ENCODE results near the gene ZNF839. TPM values are rescaled to one million over a fixed set of nuclear protein-coding genes. Genes with fewer than 3 reads are reported as not detected.

The ZNF839 gene
- total RNA-seq, 5 donors from 2014 or later (not counting 1 experiment from before 2014, with no cell fraction given), result 17.9 to 24.6 (median 19.9) TPM

- H3K27me3 ChIP-seq (replicated peaks in 1 of 2; ENCODE audit: control insufficient read depth in 2 of 2, extremely low read depth in 1 of 2, insufficient read depth in 2 of 2, low read length in 1 of 2), result peaks cover 0 to 3% of the 10 kb centered on the region in 2 experiments
- ChIA-PET CTCF (interaction anchor here (0.6 to 3.6 kb wide), 8 partner anchors 9 to 1328 kb away, joined by 3 to 28 read pairs (median 4); partner anchors contain the start of genes MARK3 (in 1 of the 2) and ZNF839 (in 1 of the 2)), POLR2A (interaction anchor here (0.6 to 1.2 kb wide), 6 partner anchors 12 to 496 kb away, joined by 3 to 7 read pairs (median 4); partner anchors contain the start of gene ZNF839 (in 1 of the 2))
- Mint-ChIP-seq H3K4me1 (peaks cover 6 to 11% (median 7%) of the 10 kb centered on the region in 3 donors), H3K27ac (peak within 1 kb of the TSS; percentile 92 to 96), H3K9me3 (no peaks in the 10 kb centered on the region), H3K4me3 (peak within 1 kb of the TSS; percentile 84 to 94 (median 94)), H3K27me3 (peaks cover 0 to 2% of the 10 kb centered on the region in 2 donors), H3K36me3 (no peaks in the 10 kb centered on the region)
- WGBS (ENCODE audit: insufficient coverage), result under 1% methylated on average over 48 of the region's 53 CpGs
- DNase-seq (peak; percentile 84 to 99 (median 94)), ATAC-seq (replicated peaks in 1 of 4) (peak; percentile 92 to 94 (median 93))
- H3K4me1 ChIP-seq (ENCODE audit: control insufficient read depth in 1 of 2, extremely low read depth in 1 of 2, insufficient read depth in 2 of 2, low read length in 2 of 2), result peaks cover 2 to 12% of the 10 kb centered on the region in 2 experiments
- H3K36me3 ChIP-seq (ENCODE audit: control insufficient read depth in 2 of 2, extremely low read depth in 1 of 2, insufficient read depth in 1 of 2, low read length in 1 of 2), result no peaks in the 10 kb centered on the region
- H3K27ac ChIP-seq (ENCODE audit: low read length), result peak within 1 kb of the TSS; percentile 67
- H3K4me3 ChIP-seq (ENCODE audit: control insufficient read depth in 1 of 2, extremely low read depth in 1 of 2, low read length in 1 of 2), result peak within 1 kb of the TSS; percentile 61 to 74
- no peaks in the 10 kb centered on the region for H3K9me3 ChIP-seq
Observed at GRCh38 chr14:102304611-102305506, 14.7 kb upstream of the ZNF839 start, which contains the start of gene MOK. Gene MOK, minus strand, starts transcription at chr14:102305164. Its CDS starts 196 bp downstream, at chr14:102304968.

GRCh38 chr14:102314242-102315011, 5.1 kb upstream of the ZNF839 start:
- WGBS (ENCODE audit: insufficient coverage), result 2% methylated on average over 49 of the region's 52 CpGs
- peaks cover 0 to 2% of the 10 kb centered on the region in 2 experiments for H3K27me3 ChIP-seq (replicated peaks in 1 of 2; ENCODE audit: control insufficient read depth in 2 of 2, extremely low read depth in 1 of 2, insufficient read depth in 2 of 2, low read length in 1 of 2)
- Mint-ChIP-seq H3K4me1 (peaks cover 41 to 50% (median 48%) of the 10 kb centered on the region in 3 donors), H3K4me3 (peak overlapping the region; percentile 87 to 95 (median 87)), H3K27me3 (peaks cover 0 to 2% of the 10 kb centered on the region in 2 donors), H3K36me3 (no peaks in the 10 kb centered on the region), H3K9me3 (no peaks in the 10 kb centered on the region), H3K27ac (peak overlapping the region; percentile 70 to 90)
- ChIA-PET POLR2A (interaction anchor here in 1 of 2 donors (0.5 kb wide), 1 partner anchor 329 kb away, joined by 3 read pairs; no protein-coding TSS in a partner anchor), CTCF (interaction anchor here (0.6 to 2.5 kb wide), 10 partner anchors 9 to 264 kb away, joined by 3 to 28 read pairs (median 3); partner anchors contain the start of gene MOK (in 1 of the 2))
- DNase-seq (peak; percentile 52 to 89 (median 69)), ATAC-seq (replicated peaks in 1 of 4) (peak; percentile 69 to 82 (median 78))
- H3K36me3 ChIP-seq (ENCODE audit: control insufficient read depth in 2 of 2, extremely low read depth in 1 of 2, insufficient read depth in 1 of 2, low read length in 1 of 2), result no peaks in the 10 kb centered on the region
- peaks cover 19 to 46% of the 10 kb centered on the region in 2 experiments for H3K4me1 ChIP-seq (ENCODE audit: control insufficient read depth in 1 of 2, extremely low read depth in 1 of 2, insufficient read depth in 2 of 2, low read length in 2 of 2)
- no peaks in the 10 kb centered on the region for H3K9me3 ChIP-seq
- peak overlapping the region; percentile 51 to 71 for H3K4me3 ChIP-seq (ENCODE audit: control insufficient read depth in 1 of 2, extremely low read depth in 1 of 2, low read length in 1 of 2)
- H3K27ac ChIP-seq (ENCODE audit: low read length), result no peak overlapping the region

GRCh38 chr14:102315121-102315520, 4.4 kb upstream of the ZNF839 start:
- Mint-ChIP-seq H3K27me3 (peaks cover 0 to 2% of the 10 kb centered on the region in 2 donors), H3K27ac (no peak overlapping the region), H3K4me1 (peaks cover 43 to 51% (median 49%) of the 10 kb centered on the region in 3 donors), H3K36me3 (no peaks in the 10 kb centered on the region), H3K4me3 (peak overlapping the region; percentile 87 to 95 (median 87)), H3K9me3 (no peaks in the 10 kb centered on the region)
- ChIA-PET POLR2A (no interaction called here), CTCF (interaction anchor here in 1 of 2 donors (0.6 to 2.5 kb wide), 3 partner anchors 10 to 506 kb away, joined by 6 to 28 read pairs (median 6); partner anchors contain the start of gene MOK)
- H3K27me3 ChIP-seq (replicated peaks in 1 of 2; ENCODE audit: control insufficient read depth in 2 of 2, extremely low read depth in 1 of 2, insufficient read depth in 2 of 2, low read length in 1 of 2), result peaks cover 0 to 1% of the 10 kb centered on the region in 2 experiments
- H3K9me3 ChIP-seq, result no peaks in the 10 kb centered on the region
- no peaks in the 10 kb centered on the region for H3K36me3 ChIP-seq (ENCODE audit: control insufficient read depth in 2 of 2, extremely low read depth in 1 of 2, insufficient read depth in 1 of 2, low read length in 1 of 2)
- no peak overlapping the region for H3K27ac ChIP-seq (ENCODE audit: low read length)
- no peak for DNase-seq
- WGBS (ENCODE audit: insufficient coverage), result no CpG with 5 or more reads among the region's 6 CpGs
- no peak for ATAC-seq (replicated peaks in 1 of 4)
- no peak overlapping the region for H3K4me3 ChIP-seq (ENCODE audit: control insufficient read depth in 1 of 2, extremely low read depth in 1 of 2, low read length in 1 of 2)
- H3K4me1 ChIP-seq (ENCODE audit: control insufficient read depth in 1 of 2, extremely low read depth in 1 of 2, insufficient read depth in 2 of 2, low read length in 2 of 2), result peaks cover 20 to 48% of the 10 kb centered on the region in 2 experiments

- Mint-ChIP-seq H3K4me3 (peak overlapping the region; percentile 94 to 95 (median 94)), H3K27me3 (peaks cover 0 to 2% of the 10 kb centered on the region in 2 donors), H3K9me3 (no peaks in the 10 kb centered on the region), H3K27ac (peak overlapping the region; percentile 93 to 96), H3K4me1 (peaks cover 51 to 62% (median 58%) of the 10 kb centered on the region in 3 donors), H3K36me3 (no peaks in the 10 kb centered on the region)
- ChIA-PET POLR2A (interaction anchor here (0.6 to 1.0 kb wide), 7 partner anchors 10 to 1242 kb away, joined by 3 to 12 read pairs (median 7); partner anchors contain the start of gene MOK (in 1 of the 2)), CTCF (interaction anchor here in 1 of 2 donors (0.7 to 2.8 kb wide), 2 partner anchors 11 to 250 kb away, joined by 4 to 28 read pairs; partner anchors contain the start of gene MOK)
- ATAC-seq (replicated peaks in 1 of 4) (no peak), DNase-seq (peak in 10 of 35 experiments; percentile 6 to 65 (median 20))
- Histone ChIP-seq H3K4me3 (ENCODE audit: control insufficient read depth in 1 of 2, extremely low read depth in 1 of 2, low read length in 1 of 2) (peak overlapping the region; percentile 55 to 62), H3K27me3 (replicated peaks in 1 of 2; ENCODE audit: control insufficient read depth in 2 of 2, extremely low read depth in 1 of 2, insufficient read depth in 2 of 2, low read length in 1 of 2) (no peaks in the 10 kb centered on the region), H3K9me3 (no peaks in the 10 kb centered on the region), H3K36me3 (ENCODE audit: control insufficient read depth in 2 of 2, extremely low read depth in 1 of 2, insufficient read depth in 1 of 2, low read length in 1 of 2) (no peaks in the 10 kb centered on the region), H3K4me1 (ENCODE audit: control insufficient read depth in 1 of 2, extremely low read depth in 1 of 2, insufficient read depth in 2 of 2, low read length in 2 of 2) (peaks cover 28 to 58% of the 10 kb centered on the region in 2 experiments), H3K27ac (ENCODE audit: low read length) (peak overlapping the region; percentile 56)
- WGBS (ENCODE audit: insufficient coverage), result 0% methylated on average over 3 of the region's 10 CpGs
Observed at GRCh38 chr14:102316338-102316742, 3.2 kb upstream of the ZNF839 start.

- Mint-ChIP-seq H3K4me1 (peaks cover 55 to 66% (median 63%) of the 10 kb centered on the region in 3 donors), H3K9me3 (no peaks in the 10 kb centered on the region), H3K27me3 (peaks cover 0 to 2% of the 10 kb centered on the region in 2 donors), H3K36me3 (no peaks in the 10 kb centered on the region), H3K27ac (peak overlapping the region; percentile 93 to 96), H3K4me3 (peak overlapping the region; percentile 94 to 95 (median 94))
- Histone ChIP-seq H3K9me3 (no peaks in the 10 kb centered on the region), H3K4me3 (ENCODE audit: control insufficient read depth in 1 of 2, extremely low read depth in 1 of 2, low read length in 1 of 2) (peak overlapping the region; percentile 55 to 62), H3K36me3 (ENCODE audit: control insufficient read depth in 2 of 2, extremely low read depth in 1 of 2, insufficient read depth in 1 of 2, low read length in 1 of 2) (peaks cover 0 to 2% of the 10 kb centered on the region in 2 donors), H3K27me3 (replicated peaks in 1 of 2; ENCODE audit: control insufficient read depth in 2 of 2, extremely low read depth in 1 of 2, insufficient read depth in 2 of 2, low read length in 1 of 2) (no peaks in the 10 kb centered on the region), H3K4me1 (ENCODE audit: control insufficient read depth in 1 of 2, extremely low read depth in 1 of 2, insufficient read depth in 2 of 2, low read length in 2 of 2) (peaks cover 28 to 58% of the 10 kb centered on the region in 2 experiments), H3K27ac (ENCODE audit: low read length) (peak overlapping the region; percentile 56)
- DNase-seq (peak; percentile 79 to 99 (median 91)), ATAC-seq (replicated peaks in 1 of 4) (peak; percentile 66 to 71 (median 68))
- POLR2A ChIA-PET, result interaction anchor here (0.6 to 1.0 kb wide), 8 partner anchors 9 to 1241 kb away, joined by 3 to 12 read pairs (median 6); partner anchors contain the start of gene MOK (in 1 of the 2)
- WGBS (ENCODE audit: insufficient coverage), result 2% methylated on average over 44 of the region's 54 CpGs
- CTCF ChIA-PET, result interaction anchor here in 1 of 2 donors (0.7 to 2.8 kb wide), 2 partner anchors 12 to 251 kb away, joined by 4 to 28 read pairs; partner anchors contain the start of gene MOK
Observed at GRCh38 chr14:102316743-102317563, 2.6 kb upstream of the ZNF839 start.
